Activated CD4-positive, alpha-beta T cell treated with anti-CD3 and anti-CD28 coated beads for 36 hours (primary cell): ENCODE data around the gene F2R. TPM values are rescaled to one million over a fixed set of nuclear protein-coding genes. Genes with fewer than 3 reads are reported as not detected.
"Not testable (repeated sequence)": the region's sequence is repeated elsewhere in the genome, so short reads cannot be mapped to it uniquely, and the experiment has no call there.

Source experiments
- ATAC-seq: fragments of 200-7000 bp; cut with Tn5 transposase; one replicate; pipeline ENCODE4 v1.10.0; 2021; ENCODE audit warnings: mild to moderate bottlenecking, moderate library complexity
- CTCF ChIA-PET: fragments of 350-600 bp; sonication (Branson Sonifier 250); formaldehyde crosslinking; loops from one replicate; lab custom pipeline; 2021; ENCODE audit warnings: antibody characterized with exemption; lab: Charles Lee
- POLR2A ChIA-PET: fragments of 350-600 bp; sonication (Branson Sonifier 250); formaldehyde crosslinking; loops from one replicate; lab custom pipeline; 2021; ENCODE audit warnings: antibody characterized with exemption, inconsistent platforms; lab: Charles Lee
- DNase-seq: peaks from one replicate; pipeline ENCODE4 v3.0.0-alpha.2; 2020
- H3K27ac Mint-ChIP-seq: one replicate; pipeline ENCODE4 v1.8.0; 2021; ENCODE audit warnings: mixed read lengths
- H3K27me3 Mint-ChIP-seq: one replicate; pipeline ENCODE4 v1.8.0; 2021; ENCODE audit warnings: mixed read lengths
- H3K36me3 Mint-ChIP-seq: one replicate; pipeline ENCODE4 v1.8.0; 2021; ENCODE audit warnings: low read depth, mixed read lengths
- H3K4me1 Mint-ChIP-seq: one replicate; pipeline ENCODE4 v1.8.0; 2021; ENCODE audit warnings: mixed read lengths
- H3K4me3 Mint-ChIP-seq: one replicate; pipeline ENCODE4 v1.8.0; 2021; ENCODE audit warnings: mild to moderate bottlenecking, moderate library complexity, mixed read lengths
- H3K9me3 Mint-ChIP-seq: one replicate; pipeline ENCODE4 v1.8.0; 2021; ENCODE audit warnings: low read depth, mixed read lengths
- intact Hi-C, 2 experiments: fragments of 100-400 bp; cut with DNase I in 1 of 2; cut with micrococcal nuclease in 1 of 2; formaldehyde crosslinking; loops; one replicate each; pipeline versions ENCODE4 v1.14.2 to v1.15.1; 2022 to 2024; cut with DNase I, micrococcal nuclease
- total RNA-seq, 2 experiments: library from RNA; stranded (reverse); gene quantifications; one replicate each; pipeline ENCODE4 v1.2.3, GENCODE V29; 2021

Gene F2R
- total RNA-seq, 2 experiments from 2014 or later: 1.4 TPM

GRCh38 chr5:76757049-76757448 is 41.1 kb downstream of the F2R start:
- Mint-ChIP-seq H3K27ac (no peak overlapping the region), H3K27me3 (no peaks in the 10 kb centered on the region), H3K4me1 (no peaks in the 10 kb centered on the region), H3K4me3 (no peak overlapping the region), H3K9me3 (no peaks in the 10 kb centered on the region), H3K36me3 (no peaks in the 10 kb centered on the region)
- DNase-seq (no peak), ATAC-seq (no peak)
- CTCF ChIA-PET: interaction anchor here (1.6 to 2.4 kb wide), 2 partner anchors 17 to 18 kb away, joined by 4 to 9 read pairs; no protein-coding TSS in a partner anchor
- POLR2A ChIA-PET: no interaction called here
- intact Hi-C loops: no loop called here

GRCh38 chr5:76761118-76761517 is 45.2 kb downstream of the F2R start:
- POLR2A ChIA-PET, intact Hi-C loops, H3K4me1 Mint-ChIP-seq, H3K27me3 Mint-ChIP-seq, H3K9me3 Mint-ChIP-seq, ATAC-seq, H3K27ac Mint-ChIP-seq, H3K4me3 Mint-ChIP-seq, DNase-seq, H3K36me3 Mint-ChIP-seq: not testable (repeated sequence)
- CTCF ChIA-PET: interaction anchor here (0.5 kb wide), 1 partner anchor 385 kb away, joined by 3 read pairs; no protein-coding TSS in a partner anchor

GRCh38 chr5:76762484-76762883 is 46.6 kb downstream of the F2R start:
- ChIA-PET CTCF (interaction anchor here (1.0 to 1.8 kb wide), 3 partner anchors 9 to 44 kb away, joined by 3 to 11 read pairs (median 3); no protein-coding TSS in a partner anchor), POLR2A (no interaction called here)
- intact Hi-C loops: no loop called here

GRCh38 chr5:76763136-76763535 is 47.2 kb downstream of the F2R start:
- ATAC-seq: peak; percentile 58
- CTCF ChIA-PET: interaction anchor here (1.0 to 1.8 kb wide), 2 partner anchors 11 to 44 kb away, joined by 3 to 11 read pairs; no protein-coding TSS in a partner anchor
- intact Hi-C loops: no loop called here

More at GRCh38 chr5:76762484-76762883, 46.6 kb downstream of the F2R start:
- no peaks in the 10 kb centered on the region for H3K36me3 Mint-ChIP-seq
- ATAC-seq: no peak
- H3K9me3 Mint-ChIP-seq: peaks cover 9% of the 10 kb centered on the region
- H3K27ac Mint-ChIP-seq: no peak overlapping the region
- no peak overlapping the region for H3K4me3 Mint-ChIP-seq
- DNase-seq: no peak
- no peaks in the 10 kb centered on the region for H3K27me3 Mint-ChIP-seq
- peaks cover 4% of the 10 kb centered on the region for H3K4me1 Mint-ChIP-seq

GRCh38 chr5:76764374-76764773 is 48.4 kb downstream of the F2R start:
- Mint-ChIP-seq H3K4me3 (no peak overlapping the region), H3K9me3 (peaks cover 9% of the 10 kb centered on the region), H3K4me1 (peaks cover 4% of the 10 kb centered on the region), H3K27me3 (no peaks in the 10 kb centered on the region), H3K27ac (no peak overlapping the region), H3K36me3 (no peaks in the 10 kb centered on the region)
- no peak for DNase-seq
- ChIA-PET CTCF (no interaction called here), POLR2A (no interaction called here)
- intact Hi-C loops: no loop called here
- no peak for ATAC-seq

More at GRCh38 chr5:76763136-76763535, 47.2 kb downstream of the F2R start:
- H3K27me3 Mint-ChIP-seq: no peaks in the 10 kb centered on the region
- H3K9me3 Mint-ChIP-seq: peaks cover 9% of the 10 kb centered on the region
- no peak overlapping the region for H3K4me3 Mint-ChIP-seq
- POLR2A ChIA-PET: no interaction called here
- no peaks in the 10 kb centered on the region for H3K36me3 Mint-ChIP-seq
- DNase-seq: no peak
- no peak overlapping the region for H3K27ac Mint-ChIP-seq
- peaks cover 4% of the 10 kb centered on the region for H3K4me1 Mint-ChIP-seq

- no peak overlapping the region for H3K4me3 Mint-ChIP-seq
- DNase-seq (no peak), ATAC-seq (no peak)
- ChIA-PET POLR2A (no interaction called here), CTCF (interaction anchor here (1.8 kb wide), 1 partner anchor 9 kb away, joined by 7 read pairs; no protein-coding TSS in a partner anchor)
- no peaks in the 10 kb centered on the region for H3K27me3 Mint-ChIP-seq
- intact Hi-C loops: no loop called here
- H3K4me1 Mint-ChIP-seq: peaks cover 4% of the 10 kb centered on the region
- H3K9me3 Mint-ChIP-seq: peaks cover 9% of the 10 kb centered on the region
- no peak overlapping the region for H3K27ac Mint-ChIP-seq
- no peaks in the 10 kb centered on the region for H3K36me3 Mint-ChIP-seq
Observed at GRCh38 chr5:76765249-76765648, 49.3 kb downstream of the F2R start.

- POLR2A ChIA-PET: interaction anchor here (0.7 kb wide), 1 partner anchor 351 kb away, joined by 3 read pairs; no protein-coding TSS in a partner anchor
Observed at GRCh38 chr5:76766746-76767145, 50.8 kb downstream of the F2R start.

GRCh38 chr5:76771041-76771440 is 55.1 kb downstream of the F2R start:
- CTCF ChIA-PET, H3K4me1 Mint-ChIP-seq, POLR2A ChIA-PET, H3K36me3 Mint-ChIP-seq, DNase-seq, ATAC-seq, H3K27ac Mint-ChIP-seq, H3K27me3 Mint-ChIP-seq, H3K4me3 Mint-ChIP-seq, H3K9me3 Mint-ChIP-seq: not testable (repeated sequence)
- intact Hi-C loops: loop anchor here in 1 of 2 experiments (5.0 kb wide), 1 partner anchor 54 kb away; the partner anchor contains the start of gene F2R

More at GRCh38 chr5:76766746-76767145, 50.8 kb downstream of the F2R start:
- CTCF ChIA-PET: interaction anchor here (1.8 to 2.5 kb wide), 2 partner anchors 8 to 165 kb away, joined by 7 to 8 read pairs; no protein-coding TSS in a partner anchor
- intact Hi-C loops: no loop called here
- Mint-ChIP-seq H3K4me1 (peaks cover 4% of the 10 kb centered on the region), H3K36me3 (no peaks in the 10 kb centered on the region), H3K27me3 (no peaks in the 10 kb centered on the region), H3K27ac (no peak overlapping the region), H3K9me3 (peaks cover 9% of the 10 kb centered on the region), H3K4me3 (no peak overlapping the region)
- DNase-seq (no peak), ATAC-seq (peak; percentile 36)

GRCh38 chr5:76771705-76772405 is 55.9 kb downstream of the F2R start:
- ChIA-PET POLR2A (no interaction called here), CTCF (no interaction called here)
- Mint-ChIP-seq H3K27me3 (no peaks in the 10 kb centered on the region), H3K9me3 (no peaks in the 10 kb centered on the region), H3K4me1 (peaks cover 2% of the 10 kb centered on the region), H3K36me3 (no peaks in the 10 kb centered on the region), H3K27ac (no peak overlapping the region), H3K4me3 (no peak overlapping the region)
- DNase-seq: no peak
- intact Hi-C loops: loop anchor here in 1 of 2 experiments (5.0 kb wide), 1 partner anchor 55 kb away; the partner anchor contains the start of gene F2R
- no peak for ATAC-seq

GRCh38 chr5:76775921-76776320 is 60.0 kb downstream of the F2R start:
- ATAC-seq (no peak), DNase-seq (no peak)
- intact Hi-C loops: loop anchor here in 1 of 2 experiments (2.0 kb wide), 1 partner anchor 37 kb away; no protein-coding TSS in a partner anchor
- no peak overlapping the region for H3K27ac Mint-ChIP-seq
- ChIA-PET POLR2A (no interaction called here), CTCF (interaction anchor here (0.6 to 5.2 kb wide), 7 partner anchors 31 to 176 kb away, joined by 3 to 112 read pairs (median 12); partner anchors contain the start of gene F2R)
- H3K36me3 Mint-ChIP-seq: no peaks in the 10 kb centered on the region
- no peak overlapping the region for H3K4me3 Mint-ChIP-seq
- H3K4me1 Mint-ChIP-seq: peaks cover 2% of the 10 kb centered on the region
- H3K27me3 Mint-ChIP-seq: no peaks in the 10 kb centered on the region
- no peaks in the 10 kb centered on the region for H3K9me3 Mint-ChIP-seq

GRCh38 chr5:76776391-76776790 is 60.5 kb downstream of the F2R start:
- Mint-ChIP-seq H3K4me1 (peaks cover 2% of the 10 kb centered on the region), H3K27ac (no peak overlapping the region)

More at GRCh38 chr5:76776391-76776790, 60.5 kb downstream of the F2R start:
- Mint-ChIP-seq H3K36me3 (no peaks in the 10 kb centered on the region), H3K4me3 (no peak overlapping the region), H3K9me3 (no peaks in the 10 kb centered on the region), H3K27me3 (no peaks in the 10 kb centered on the region)
- ChIA-PET CTCF (interaction anchor here (0.6 to 5.2 kb wide), 7 partner anchors 14 to 176 kb away, joined by 3 to 112 read pairs (median 5); partner anchors contain the start of gene F2R), POLR2A (no interaction called here)
- intact Hi-C loops: no loop called here
- ATAC-seq (no peak), DNase-seq (no peak)
